Measurements from ENCODE around the gene ZNF143.

GRCh38 chr11:9570313-9571025 lies 109.7 kb downstream of the ZNF143 start:
- TF ChIP-seq CTCF (IDR thresholded peaks at IDR 0.05 in 8 of 11, conservative IDR thresholded peaks at IDR 0.05 in 3 of 11) (no peak), POLR2A (IDR thresholded peaks at IDR 0.05) (no peak), POLR2AphosphoS5 (IDR thresholded peaks at IDR 0.05) (no peak)
